ENCODE data around the gene SNX32.

Gene SNX32

GRCh38 chr11:65857853-65858680 is 24.3 kb downstream of the SNX32 start, which contains the start of gene CFL1:
CFL1 (minus strand) TSS chr11:65858180; CDS start chr11:65858099, 81 bp downstream.
- peak; percentile 78 for DNase-seq

GRCh38 chr11:65858681-65859087 is 24.9 kb downstream of the SNX32 start:
- DNase-seq = no peak

GRCh38 chr11:65859095-65859811 is 25.5 kb downstream of the SNX32 start:
- DNase-seq = peak; percentile 68

- no peak for DNase-seq
Measured at GRCh38 chr11:65859812-65860277, 26.1 kb downstream of the SNX32 start.

- DNase-seq = peak; percentile 75
Measured at GRCh38 chr11:65860278-65861164, 26.8 kb downstream of the SNX32 start, which contains the start of gene MUS81. MUS81 (plus strand) TSS chr11:65860433; CDS start chr11:65860754, 321 bp downstream.

- DNase-seq = no peak
Measured at GRCh38 chr11:65861165-65861505, 27.4 kb downstream of the SNX32 start.

GRCh38 chr11:65861533-65862183 is 27.9 kb downstream of the SNX32 start:
- no peak for DNase-seq

- DNase-seq = no peak
Measured at GRCh38 chr11:65862191-65862735, 28.5 kb downstream of the SNX32 start.

GRCh38 chr11:65862941-65863888 is 29.5 kb downstream of the SNX32 start:
- DNase-seq = no peak

GRCh38 chr11:65863889-65864705 is 30.3 kb downstream of the SNX32 start:
- no peak for DNase-seq

GRCh38 chr11:65864706-65865471 is 31.1 kb downstream of the SNX32 start:
- no peak for DNase-seq

- no peak for DNase-seq
Measured at GRCh38 chr11:65865550-65866172, 31.9 kb downstream of the SNX32 start.

- no peak for DNase-seq
Measured at GRCh38 chr11:65866509-65867283, 32.9 kb downstream of the SNX32 start.

- DNase-seq = no peak
Measured at GRCh38 chr11:65867284-65868071, 33.7 kb downstream of the SNX32 start.

- no peak for DNase-seq
Measured at GRCh38 chr11:65868076-65868667, 34.4 kb downstream of the SNX32 start.

- DNase-seq = no peak
Measured at GRCh38 chr11:65868907-65869306, 35.1 kb downstream of the SNX32 start.
